ENCODE data around the gene GRIN2C. TPM values are rescaled to one million over a fixed set of nuclear protein-coding genes. Genes with fewer than 3 reads are reported as not detected.

GRIN2C gene
- total RNA-seq, 1 experiment from 2014 or later, result 0.44 TPM

DNA sequence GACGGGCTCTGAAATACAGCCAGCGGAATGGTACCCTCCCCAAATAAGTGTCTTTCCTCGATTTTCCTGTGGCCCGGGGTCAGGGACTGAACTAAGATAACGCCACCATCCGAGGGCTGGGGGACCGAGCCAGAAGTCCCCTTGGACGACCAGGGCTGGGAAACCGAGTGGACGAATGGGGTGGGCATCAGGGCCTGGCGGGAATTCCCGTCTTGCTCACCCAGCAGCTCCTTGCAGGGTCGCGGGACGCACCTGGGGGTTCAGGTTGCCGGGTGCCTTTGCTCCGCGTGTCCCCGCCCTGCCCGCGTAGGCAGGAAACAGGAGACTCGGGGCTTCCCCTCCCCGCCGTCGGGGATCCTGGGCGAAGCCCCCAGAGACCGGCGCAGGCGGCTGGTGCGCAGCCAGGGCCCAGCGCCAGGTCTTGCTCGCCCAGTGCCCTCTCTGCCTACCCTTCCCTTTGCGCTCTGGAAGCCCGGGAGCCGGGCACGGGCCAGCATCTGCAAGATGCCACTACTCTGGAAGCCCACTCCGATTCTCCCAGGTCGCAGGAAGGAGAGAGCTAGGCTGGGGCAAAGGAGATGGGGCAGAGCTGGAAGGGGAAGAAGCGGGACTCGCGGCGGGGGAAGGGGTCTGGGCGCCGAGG, 665 bp upstream of the GRIN2C start:
- Histone ChIP-seq H4K91ac (ENCODE audit: insufficient read length, low read depth, low read length) (no peak overlapping the region), H4K20me1 (ENCODE audit: control insufficient read depth, insufficient read depth, insufficient read length) (no peaks in the 10 kb centered on the region), H2BK120ac (ENCODE audit: low read depth, low read length, poor library complexity, severe bottlenecking) (no peak overlapping the region), H4K5ac (ENCODE audit: insufficient read length, low read depth, low read length) (no peak overlapping the region), H2BK12ac (ENCODE audit: insufficient read length, low read depth, low read length) (no peak overlapping the region), H3K23me2 (ENCODE audit: insufficient read length, low read depth, low read length, poor library complexity, severe bottlenecking) (peaks cover 13% of the 10 kb centered on the region), H3K18ac (ENCODE audit: insufficient read length, low read depth, low read length) (no peak overlapping the region), H3K27ac (ENCODE audit: insufficient read length, low read depth, low read length) (no peak overlapping the region), H3K9me3 (ENCODE audit: control insufficient read depth, low read depth, low read length) (no peaks in the 10 kb centered on the region), H3K9ac (ENCODE audit: extremely low read depth, insufficient read length, low read length) (no peak overlapping the region), H2BK15ac (ENCODE audit: low read depth, low read length) (no peak overlapping the region), H3T11ph (ENCODE audit: low read length) (no peak overlapping the region), H2BK20ac (ENCODE audit: low read depth, low read length, poor library complexity, severe bottlenecking) (no peak overlapping the region), H3K23ac (ENCODE audit: insufficient read length, low read depth, low read length) (no peak overlapping the region), H3K79me2 (ENCODE audit: insufficient read depth, low read length) (no peaks in the 10 kb centered on the region), H3K56ac (ENCODE audit: insufficient read length, low read depth, low read length) (no peak overlapping the region), H4K8ac (replicated peaks; ENCODE audit: insufficient read length, low read depth, low read length) (no peak overlapping the region), H2AK5ac (ENCODE audit: insufficient read length, low read length) (no peak overlapping the region), H3K27me3 (ENCODE audit: insufficient read depth, low read length) (peaks cover 43% of the 10 kb centered on the region), H2AFZ (ENCODE audit: low read length) (no peak overlapping the region), H3K4ac (ENCODE audit: low read depth, low read length) (no peak overlapping the region), H3K14ac (ENCODE audit: insufficient read depth, low read length) (no peak overlapping the region), H3K4me2 (ENCODE audit: insufficient read depth, insufficient read length, low read length) (peak overlapping the region; percentile 39), H3K4me1 (ENCODE audit: insufficient read depth, low read length) (0 out of 2 replicates have a peak, but pooled peaks cover 2% of the 10 kb centered on the region), H3K79me1 (ENCODE audit: insufficient read depth, low read depth, low read length, poor library complexity, severe bottlenecking) (no peaks in the 10 kb centered on the region), H2BK5ac (ENCODE audit: insufficient read length, low read length) (no peak overlapping the region)
- Mint-ChIP-seq H3K4me3 (peak overlapping the region; percentile 44 to 77), H3K36me3 (ENCODE audit: insufficient read depth in 1 of 3, low read depth in 3 of 3) (peaks cover 3 to 15% (median 15%) of the 10 kb centered on the region in 3 experiments; a peak in 4 of 7 replicates), H3K9me3 (no peaks in the 10 kb centered on the region), H3K27ac (no peak overlapping the region), H3K4me1 (peaks cover 14 to 18% of the 10 kb centered on the region in 2 experiments), H3K27me3 (ENCODE audit: low read depth) (peaks cover 67% of the 10 kb centered on the region)
- TF ChIP-seq, protein P1, sequence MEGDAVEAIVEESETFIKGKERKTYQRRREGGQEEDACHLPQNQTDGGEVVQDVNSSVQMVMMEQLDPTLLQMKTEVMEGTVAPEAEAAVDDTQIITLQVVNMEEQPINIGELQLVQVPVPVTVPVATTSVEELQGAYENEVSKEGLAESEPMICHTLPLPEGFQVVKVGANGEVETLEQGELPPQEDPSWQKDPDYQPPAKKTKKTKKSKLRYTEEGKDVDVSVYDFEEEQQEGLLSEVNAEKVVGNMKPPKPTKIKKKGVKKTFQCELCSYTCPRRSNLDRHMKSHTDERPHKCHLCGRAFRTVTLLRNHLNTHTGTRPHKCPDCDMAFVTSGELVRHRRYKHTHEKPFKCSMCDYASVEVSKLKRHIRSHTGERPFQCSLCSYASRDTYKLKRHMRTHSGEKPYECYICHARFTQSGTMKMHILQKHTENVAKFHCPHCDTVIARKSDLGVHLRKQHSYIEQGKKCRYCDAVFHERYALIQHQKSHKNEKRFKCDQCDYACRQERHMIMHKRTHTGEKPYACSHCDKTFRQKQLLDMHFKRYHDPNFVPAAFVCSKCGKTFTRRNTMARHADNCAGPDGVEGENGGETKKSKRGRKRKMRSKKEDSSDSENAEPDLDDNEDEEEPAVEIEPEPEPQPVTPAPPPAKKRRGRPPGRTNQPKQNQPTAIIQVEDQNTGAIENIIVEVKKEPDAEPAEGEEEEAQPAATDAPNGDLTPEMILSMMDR (conservative IDR thresholded peaks at IDR 0.05), result no peak
- WGBS (ENCODE audit: extremely low coverage, insufficient read length, low lambda C conversion rate), result no CpG with 5 or more reads among the region's 44 CpGs
- peak; percentile 57 for DNase-seq

Measured in H9 (cell line).